Activated naive CD4-positive, alpha-beta T cell treated with Interleukin-2 at 50 U/mL for 16 hours (primary cell): ENCODE data around the gene ESAM.

Source experiments
- DNase-seq: peaks from one replicate; pipeline ENCODE4 v3.0.0-alpha.2; 2020

ESAM gene

DNA sequence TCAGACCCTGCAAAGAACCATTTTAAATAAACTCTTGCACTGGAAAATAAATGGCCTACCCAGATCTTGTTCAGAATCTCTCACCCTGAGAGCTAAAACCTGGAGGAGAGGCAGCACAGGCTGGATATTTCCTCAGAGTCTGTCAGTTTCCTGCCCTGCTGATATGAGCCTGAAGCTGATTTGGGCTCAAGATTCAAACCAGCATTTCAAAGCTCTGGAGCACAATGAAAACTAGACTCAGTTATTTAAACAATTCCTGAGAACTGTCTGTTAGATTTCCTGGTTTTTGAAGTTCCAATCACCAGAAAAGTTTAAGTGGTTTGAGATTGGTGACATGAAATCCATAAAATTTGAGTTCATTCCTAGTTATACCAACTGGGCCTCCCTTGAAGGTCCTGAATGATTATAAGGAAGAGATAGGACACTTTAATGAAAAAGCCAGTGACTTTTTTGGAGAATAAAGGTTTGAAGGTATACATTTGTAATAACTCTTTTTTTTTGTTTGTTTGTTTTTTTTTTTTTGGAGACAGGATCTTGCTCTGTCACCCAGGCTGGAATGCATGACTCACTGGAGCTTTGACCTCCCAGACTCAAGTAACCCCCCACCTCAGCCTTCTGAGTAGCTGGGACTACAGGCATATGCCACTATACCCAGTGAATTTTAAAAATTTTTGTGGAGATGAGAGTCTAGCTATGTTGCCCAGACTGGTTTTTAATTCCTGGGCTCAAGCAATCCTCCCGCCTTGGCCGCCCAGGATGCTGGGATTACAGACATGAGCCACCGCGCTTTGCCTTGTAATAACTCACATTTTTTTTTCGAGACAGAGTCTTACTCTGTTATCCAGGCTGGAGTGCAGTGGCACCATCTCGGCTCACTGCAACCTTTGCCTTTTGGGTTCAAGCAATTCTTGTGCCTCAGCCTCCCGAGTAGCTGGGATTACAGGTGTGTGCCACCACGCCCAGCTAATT is 8.0 kb upstream of the ESAM start:
- DNase-seq = no peak

DNA sequence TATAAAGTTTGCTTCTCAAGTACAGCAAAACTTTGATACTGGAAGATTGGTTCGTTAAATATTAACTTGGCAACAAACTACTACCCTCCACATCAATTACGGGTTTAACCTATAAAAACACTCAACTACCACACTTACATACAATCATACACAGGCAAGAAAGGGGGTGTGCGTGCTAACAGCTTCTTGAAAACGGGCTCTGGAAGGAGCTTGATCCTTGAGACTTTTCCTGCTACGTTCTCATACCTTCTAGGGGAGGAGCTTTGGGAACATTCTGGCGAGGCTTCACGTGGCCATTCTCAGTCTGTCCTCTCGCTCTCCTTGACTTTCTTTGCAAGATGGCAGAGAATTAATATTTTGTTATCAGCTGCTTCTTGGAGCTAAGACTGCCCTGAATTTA is 6.8 kb upstream of the ESAM start:
- DNase-seq = no peak

DNA sequence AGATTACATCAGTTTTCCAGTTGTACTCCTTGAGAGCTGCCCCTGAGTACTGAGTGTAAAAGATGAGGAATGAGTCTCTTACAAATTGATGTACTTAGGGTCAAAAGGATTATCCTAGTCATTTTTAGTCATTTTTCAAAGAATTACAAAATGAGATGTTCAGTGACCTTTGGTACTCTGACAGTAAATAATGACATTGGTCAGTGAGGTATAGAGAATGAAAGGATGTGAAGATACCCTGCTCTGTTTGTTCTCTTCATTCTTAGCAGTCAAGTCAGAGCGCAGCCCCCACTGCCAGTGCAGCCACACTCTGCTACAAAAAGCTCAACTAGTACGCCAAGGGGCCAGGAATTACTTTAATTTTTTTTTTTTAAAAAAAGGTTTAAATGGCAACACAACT is 4.1 kb upstream of the ESAM start:
- no peak for DNase-seq

DNA sequence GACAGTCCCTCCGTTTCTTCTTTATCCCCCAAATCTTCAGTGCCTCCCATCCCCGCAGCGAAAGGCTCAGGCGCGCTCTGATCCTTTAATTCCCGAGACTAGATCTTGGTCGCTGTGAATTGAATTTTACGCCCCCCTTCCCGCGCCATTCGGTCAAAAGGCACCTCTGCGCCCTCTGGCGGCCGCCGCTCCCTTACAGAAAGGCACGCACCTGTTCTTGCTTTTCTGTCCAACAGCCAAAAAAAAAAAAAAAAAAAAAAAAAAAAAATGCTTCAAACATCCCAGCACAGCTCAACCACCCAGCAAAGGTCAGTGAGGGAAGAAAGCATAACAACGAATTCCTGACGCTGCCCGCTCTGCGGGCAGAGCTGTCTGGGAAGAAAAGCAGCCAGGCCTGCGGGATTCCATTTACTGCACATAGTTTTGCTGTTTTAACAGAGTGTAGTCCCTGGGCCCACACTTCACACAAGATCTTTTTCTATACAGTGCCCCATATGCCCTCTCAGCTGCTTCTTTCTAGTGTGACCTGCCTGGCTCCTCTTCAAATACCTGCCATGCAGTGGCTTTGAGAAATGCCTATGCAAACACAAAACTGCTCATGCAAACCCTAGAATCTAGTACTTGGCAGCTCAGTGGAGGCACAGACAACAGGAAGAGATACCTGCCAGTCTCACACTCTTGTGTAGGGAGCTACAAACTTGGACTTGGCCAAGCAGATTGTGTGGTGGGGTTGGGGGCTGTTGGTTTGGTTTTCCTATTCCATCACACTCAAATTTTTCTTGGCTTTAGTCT is 1.3 kb upstream of the ESAM start:
- peak; percentile 87 for DNase-seq

DNA sequence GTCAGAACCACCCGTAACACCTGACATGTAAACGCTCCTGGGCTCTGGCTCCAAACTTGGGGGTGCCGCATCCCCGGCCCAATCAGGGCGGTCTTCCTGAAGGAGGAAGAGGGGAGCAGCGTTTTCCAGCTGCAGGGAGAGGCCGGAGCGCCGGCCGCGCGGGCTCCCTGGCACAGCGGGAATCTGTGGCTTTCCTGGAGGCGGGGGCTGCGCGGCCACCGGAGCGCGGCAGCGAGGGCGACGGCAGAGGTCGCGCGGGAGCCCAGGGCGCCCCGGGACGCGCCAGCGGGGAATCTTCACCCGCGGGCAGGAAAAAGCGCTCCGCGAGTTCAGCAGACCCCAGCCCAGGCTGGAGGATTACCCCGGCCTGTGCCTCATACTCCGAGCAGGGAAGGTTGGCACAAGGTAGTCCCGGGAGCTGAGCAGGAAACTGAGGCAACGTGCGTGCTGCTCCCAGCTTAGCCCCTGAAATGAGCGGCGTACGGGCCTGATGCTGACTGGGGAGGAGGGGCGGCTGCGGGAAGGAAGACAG is 600 bp upstream of the ESAM start:
- peak; percentile 14 for DNase-seq

DNA sequence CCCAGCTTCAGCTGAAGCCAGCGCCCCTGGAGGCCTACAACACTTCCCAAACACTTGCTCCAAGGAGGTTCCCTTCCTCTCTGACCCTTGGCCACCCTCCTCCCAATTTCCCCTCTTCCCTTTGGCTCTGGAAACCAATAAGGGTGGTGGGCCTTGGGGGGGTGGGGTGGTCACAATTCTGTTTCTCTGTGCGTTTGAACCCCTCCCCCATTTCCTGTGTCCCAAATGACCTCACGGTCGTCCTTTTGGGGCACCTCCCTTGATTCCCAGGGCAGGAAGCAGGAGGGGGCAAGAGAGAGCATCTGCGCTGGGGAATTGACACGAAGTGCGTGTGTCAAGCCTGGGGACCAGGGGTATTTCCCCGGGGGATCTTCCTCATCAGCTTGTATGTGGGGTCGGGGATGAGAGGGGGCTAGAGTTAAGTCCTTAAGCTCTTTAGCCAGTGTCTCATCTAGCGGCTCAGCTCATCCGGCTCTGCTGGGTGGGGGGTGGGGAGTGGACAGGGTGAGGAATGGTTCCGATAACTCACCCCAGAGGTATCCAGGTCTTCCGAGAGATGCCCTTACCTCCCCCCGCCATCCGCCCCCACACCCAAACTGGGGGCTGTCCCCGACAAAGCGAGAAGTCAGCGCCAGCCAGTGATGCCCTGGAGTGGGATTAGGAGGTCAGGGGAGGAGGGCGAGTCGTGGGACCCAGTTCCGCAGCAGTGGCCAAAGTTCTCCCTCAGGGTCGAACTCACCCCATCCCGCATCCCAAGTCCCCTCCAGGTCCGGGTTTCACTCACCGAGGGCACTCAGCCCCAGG is 587 bp downstream of the ESAM start:
- peak; percentile 23 for DNase-seq

DNA sequence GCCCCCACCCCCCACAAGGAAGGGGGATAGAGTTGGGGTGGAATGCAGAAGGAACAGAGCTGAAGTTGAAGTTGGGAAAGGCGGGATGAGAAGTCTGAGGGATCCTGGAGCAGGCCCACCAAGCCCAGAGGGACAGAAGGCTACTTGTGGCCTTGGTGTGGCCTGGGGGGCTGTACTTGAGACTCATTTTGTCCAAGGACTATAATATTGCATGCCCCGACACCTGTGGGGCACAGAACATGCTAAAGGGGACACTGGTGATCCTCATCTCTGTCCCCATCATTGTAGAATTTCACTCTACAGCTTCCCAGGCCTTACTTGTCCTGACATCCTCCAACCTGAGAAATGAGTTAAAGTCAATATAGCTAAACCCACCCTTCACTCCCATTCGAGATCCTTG is 1.3 kb downstream of the ESAM start:
- no peak for DNase-seq

DNA sequence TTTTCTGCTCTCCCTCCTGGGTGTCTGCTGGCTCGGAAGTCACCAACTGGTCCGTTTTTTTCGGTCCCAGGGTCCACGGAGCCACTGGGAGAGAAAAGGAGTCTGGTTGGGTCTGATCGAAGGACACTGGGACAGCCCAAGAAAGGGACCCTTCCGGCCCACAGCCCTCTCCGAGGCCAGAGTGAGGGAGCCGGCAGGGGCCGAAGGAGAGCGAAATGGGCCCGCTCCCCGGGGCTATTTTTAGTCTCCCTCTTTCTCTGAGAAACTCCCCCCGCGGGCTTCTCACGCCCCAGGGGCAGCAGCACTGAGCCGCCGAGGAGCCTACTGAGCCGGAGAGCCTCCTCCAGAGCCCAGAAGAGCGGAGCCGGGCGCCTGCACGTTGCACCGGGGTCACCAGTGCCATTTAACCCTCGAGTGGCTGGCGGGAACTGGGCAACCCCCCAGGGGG is 1.9 kb downstream of the ESAM start:
- no peak for DNase-seq

DNA sequence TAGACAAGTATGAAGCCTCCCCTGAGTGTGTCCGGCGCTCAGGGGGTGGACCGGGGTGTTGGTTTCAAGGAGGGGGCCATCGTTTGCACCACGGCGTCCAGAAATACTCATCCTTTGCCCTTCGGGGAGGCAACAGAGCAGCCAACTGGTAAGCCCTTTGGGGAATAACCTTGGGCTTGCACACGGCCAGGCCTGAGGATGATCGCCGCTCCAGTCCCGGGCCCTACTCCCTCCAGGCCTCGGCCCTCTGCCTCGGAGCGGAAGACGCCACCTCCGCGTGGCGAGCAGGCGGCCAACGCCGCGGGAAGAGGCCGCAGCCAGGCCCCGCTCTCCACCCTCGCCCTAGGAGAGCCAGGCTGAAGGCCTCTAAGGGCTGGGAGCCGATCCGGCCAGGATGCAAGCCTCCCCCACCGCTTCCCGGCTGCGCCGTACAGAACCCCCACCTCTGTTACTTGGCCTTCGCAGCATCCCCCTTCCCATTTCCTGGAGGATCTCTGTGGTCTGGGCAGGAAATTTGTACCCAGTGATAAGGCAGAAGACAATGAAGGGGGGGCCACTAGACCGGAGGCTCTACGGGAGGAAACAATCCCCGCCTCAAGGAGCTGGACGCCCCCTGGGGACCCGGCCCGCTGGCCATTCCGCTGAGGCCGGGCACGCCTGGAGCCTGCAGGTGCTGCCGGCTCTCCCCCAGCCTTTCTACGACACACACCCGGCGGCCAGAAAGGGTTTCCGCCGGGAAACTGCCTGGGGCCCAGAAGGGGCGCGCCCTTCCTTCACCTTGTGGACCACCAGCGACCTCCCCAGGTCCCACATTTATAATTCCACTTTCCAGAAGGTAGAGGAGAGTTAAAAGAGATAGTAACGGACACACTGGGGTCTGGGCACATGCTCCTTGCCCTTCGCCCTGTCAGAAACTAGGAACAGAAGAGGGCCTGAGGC is 2.6 kb downstream of the ESAM start:
- DNase-seq = no peak

DNA sequence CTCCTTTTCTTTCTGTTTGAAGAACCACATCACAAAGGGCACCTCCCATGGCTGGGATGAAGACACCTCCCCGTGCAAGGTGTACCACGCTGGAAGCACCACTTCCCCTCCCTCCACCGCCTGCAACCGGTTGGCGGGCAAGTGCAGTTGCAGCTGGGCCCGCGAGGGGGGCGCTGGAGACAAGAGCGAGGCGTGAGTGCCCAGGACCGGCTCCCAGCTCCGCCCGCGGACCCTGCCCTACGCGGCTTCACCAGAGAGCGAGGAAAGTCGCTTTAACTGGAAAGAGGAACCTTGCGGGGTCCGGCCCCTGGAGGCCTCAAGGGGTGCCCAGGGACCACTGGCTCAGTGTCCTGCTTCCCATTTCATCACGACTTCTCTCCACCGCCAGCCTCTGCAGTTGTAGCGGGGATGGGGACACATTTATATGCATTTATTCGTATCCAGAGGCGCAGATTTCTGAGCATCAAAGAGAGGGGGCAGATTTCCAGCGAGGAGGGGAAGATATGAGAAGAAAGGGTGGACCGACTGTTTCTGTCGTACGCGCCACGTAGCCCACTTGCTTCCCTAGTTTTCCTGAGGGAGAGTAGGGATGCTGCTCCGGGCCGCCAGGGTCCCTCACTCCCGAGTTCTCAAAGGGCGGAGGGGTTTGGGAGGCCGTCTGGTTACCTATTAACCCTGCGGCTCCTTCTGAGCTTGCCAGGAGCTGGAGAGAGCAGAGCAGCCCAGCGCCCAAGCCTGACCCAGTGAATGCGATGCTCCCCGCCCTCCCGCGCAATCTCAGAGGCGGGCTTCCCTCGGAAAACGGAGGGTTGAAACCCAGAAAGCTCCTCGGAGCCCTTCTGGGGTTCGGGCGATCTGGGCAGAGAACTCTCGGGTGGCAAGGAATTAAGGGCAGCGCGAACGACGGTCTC is 3.5 kb downstream of the ESAM start:
- peak; percentile 72 for DNase-seq

DNA sequence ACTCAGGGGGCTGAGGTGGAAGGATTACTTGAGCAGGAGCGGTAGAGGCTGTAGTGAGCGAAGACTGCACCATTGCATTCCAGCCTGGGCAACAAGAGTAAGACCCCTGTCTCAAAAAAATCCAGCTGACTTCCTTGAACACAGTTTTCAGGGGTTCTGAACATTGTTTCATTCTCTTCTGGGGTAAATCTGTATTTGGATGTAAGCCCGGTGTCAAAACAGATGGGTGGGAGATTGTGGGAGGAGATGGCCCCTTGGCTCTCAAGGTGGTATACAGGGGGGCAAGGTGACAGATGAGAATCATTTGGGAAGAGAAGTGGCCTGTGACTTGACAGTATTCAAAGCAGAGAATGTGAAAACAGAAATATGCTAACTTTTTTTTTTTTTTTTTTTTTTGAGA is 4.8 kb downstream of the ESAM start:
- DNase-seq = no peak

DNA sequence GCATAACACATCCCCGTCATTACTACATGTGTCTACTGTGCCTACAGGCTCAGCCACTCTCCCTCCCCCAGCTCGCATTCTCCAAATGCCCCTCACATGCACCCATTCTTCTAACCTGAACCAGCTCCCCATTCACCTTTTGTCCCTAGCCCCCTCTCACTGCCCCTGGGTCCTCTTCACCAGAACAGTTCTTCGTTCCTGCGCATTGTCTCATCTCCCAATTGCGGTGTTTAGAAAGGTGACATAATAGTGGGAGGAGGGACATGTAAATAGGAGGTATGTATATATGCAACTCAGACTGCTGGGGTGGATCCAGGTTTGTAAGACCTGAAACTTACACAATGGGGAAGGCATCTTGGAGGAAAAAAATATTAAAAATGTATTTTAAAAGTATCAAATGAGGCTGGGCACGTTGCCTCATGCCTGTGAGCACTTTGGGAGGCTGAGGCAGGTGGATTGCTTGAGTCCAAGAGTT is 5.3 kb downstream of the ESAM start:
- DNase-seq = no peak

DNA sequence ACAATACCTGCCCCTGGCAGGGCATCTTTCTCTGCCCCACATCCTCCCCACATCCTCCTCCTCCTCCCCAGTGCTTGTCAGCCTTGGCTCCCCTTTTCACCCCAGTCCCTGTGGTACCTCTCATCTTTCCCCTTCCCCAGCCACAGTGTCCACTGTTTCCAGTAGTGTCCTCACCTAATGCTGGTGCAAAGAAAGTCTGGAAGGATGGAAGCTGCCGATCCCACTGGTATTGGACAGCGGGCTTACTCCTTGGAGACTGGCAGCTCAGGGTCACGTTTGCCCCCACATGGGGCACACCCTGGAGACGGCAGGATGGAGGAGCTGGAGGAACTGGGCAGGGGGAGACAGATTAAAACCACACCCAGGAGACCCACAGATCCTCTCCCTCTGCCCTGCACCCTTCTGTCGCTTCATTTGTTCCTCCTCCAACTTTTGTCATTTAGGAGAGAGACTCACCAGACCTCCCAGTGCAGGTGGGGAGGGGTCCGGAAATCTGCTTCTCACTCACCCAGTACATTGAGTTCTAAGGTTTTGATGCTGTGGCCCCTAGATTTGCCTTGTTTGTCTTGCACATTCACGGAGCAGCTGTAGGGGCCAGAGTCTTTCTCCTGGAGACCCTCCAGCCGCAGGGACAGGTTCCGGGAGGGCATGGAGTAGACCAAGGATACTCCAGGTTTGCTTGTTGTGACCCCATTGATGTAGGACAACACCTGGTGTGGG is 5.9 kb downstream of the ESAM start:
- no peak for DNase-seq

DNA sequence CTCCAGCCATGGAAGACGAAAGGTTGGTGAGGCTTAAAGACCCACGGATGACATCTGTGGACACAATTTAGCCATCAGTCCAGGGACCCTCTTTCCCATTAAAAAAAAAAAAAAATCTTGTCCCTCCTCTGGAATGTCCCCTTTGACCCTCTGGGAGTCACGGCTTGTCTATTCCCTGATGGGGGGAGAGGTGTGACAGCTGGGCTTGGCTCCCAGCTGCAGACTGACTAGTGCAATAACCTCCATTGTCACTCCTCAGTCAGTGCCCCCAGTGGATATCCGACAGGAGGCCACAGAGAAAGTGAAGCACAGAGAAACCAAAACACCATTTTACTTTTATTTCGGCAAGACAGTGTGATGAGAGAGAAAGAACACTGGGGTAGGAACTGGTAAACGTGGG is 7.4 kb downstream of the ESAM start:
- DNase-seq = no peak

DNA sequence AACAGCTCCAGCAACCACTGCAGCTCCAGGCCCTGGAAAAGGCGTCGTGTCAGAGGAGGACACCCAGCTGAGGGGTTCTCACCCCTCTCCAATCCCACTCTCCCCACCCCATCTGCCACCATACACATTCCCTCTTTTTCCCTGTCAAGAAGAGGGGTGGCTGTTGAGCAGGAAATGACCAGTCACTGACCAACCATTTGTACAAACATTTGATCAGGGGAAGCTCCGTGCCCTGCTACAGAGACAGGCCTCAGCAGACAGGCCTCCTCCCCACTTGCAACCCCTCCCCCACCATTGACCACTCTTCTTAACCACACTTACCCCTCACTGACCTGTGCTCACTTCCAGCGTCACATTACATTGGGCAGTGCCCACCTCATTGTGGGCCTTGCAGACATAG is 7.8 kb downstream of the ESAM start:
- DNase-seq = no peak

DNA sequence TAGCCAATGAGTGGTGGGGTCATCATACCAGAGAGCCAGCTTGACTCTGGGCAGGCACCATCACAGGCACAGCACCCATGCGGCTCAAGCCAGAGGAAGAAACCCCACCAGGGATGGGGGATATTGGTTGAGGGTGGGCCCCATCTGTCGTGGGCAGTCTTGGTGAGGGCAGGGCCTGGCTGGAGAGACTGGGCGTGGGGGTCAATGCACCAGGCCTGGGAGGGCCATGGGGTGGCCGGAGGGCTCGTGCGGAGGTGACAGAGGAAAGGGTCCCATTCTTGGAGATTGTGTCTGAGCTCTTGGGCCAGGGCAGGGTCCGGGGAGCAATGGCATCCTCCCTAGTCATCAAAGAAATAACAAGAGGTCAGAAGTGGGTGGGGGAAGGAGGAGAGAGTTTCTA is 8.5 kb downstream of the ESAM start:
- DNase-seq = no peak

DNA sequence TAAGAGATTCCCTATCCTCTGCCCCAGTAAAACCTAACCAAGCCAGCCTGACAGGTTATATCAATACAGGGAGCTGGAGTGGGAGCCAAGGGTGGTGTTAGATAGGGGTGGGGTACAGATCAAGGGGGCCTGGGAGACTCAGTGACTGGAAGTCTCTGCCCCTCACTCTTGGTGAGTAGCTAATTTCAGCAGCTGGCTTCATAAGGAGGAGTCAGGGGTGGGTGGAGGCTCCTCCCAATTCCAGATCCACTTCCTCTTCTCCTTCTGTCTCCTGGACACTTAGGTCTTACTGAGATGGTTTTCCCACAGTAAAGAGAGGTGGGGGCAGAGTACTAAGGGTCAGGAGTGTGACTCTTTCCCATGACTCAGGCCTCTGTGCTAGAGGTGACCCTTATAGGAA is 8.9 kb downstream of the ESAM start:
- no peak for DNase-seq

DNA sequence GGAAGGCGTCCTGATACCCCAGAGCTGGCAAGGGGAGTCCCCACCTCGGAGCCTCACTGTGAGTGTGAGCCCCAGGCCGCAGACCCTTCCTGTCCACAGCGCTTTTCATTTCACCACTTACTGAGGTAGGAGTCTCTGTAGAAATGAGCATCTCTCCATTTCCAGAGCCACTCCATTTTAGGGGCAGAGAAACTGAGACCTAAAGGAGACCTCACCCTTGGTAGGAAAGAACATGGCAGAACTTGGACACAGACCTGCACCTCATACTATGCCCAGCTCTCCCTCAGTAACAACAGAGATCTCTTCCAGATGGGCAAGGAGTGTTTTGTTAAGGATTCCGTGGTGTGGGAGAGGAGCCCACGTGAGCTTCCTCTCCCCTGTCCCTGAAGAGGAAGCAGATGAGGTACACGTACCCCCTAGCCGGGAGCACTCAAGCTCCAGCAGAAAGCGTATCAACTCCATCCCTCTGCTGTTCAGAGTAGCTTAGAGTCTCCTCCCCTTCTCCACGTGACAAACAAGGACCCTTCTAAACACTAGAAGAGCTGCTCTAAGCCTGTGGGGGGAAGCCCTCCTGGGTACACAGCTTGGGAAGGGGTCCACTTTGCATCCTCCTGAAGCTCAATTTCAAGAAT is 9.5 kb downstream of the ESAM start:
- DNase-seq = no peak

DNA sequence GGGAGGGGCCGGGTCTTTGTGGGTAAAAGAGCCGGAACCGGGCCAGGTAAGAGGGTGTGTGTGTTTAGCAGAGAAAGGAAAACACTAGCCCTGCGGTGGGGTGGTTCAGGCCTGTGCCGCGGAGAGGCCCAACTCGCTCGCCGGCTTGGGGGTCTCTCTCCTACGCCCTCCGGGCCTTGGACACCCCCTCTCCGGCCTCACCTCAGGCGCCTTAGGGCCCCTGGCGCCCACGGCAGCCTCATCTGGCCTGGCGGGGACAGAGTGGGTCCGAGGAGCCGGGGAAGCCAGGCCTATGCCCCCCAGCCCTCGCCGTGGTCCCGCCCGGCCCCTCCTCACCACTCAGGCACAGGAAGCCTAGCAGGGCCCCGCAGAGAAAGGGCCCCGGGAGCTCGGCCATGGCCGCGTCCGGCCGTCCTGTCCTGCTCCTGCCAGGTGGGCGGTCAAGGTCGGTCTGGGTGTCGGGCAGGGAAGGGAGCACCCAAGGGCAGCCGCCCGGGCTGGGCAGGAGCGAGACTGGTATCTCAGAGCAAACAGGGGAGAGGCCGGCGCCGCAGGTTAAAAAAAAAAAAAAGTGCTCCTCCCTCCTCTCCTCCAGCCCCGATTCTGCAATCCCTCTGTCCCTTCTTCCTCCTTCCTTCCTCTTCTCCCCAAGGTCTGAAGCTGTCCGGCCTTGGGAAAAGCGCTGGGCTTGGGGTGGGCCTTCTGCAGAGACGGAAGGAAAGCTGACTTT is 10.2 kb downstream of the ESAM start, which contains the start of gene VSIG2:
TSS of gene VSIG2 (minus strand) at position 515 of the 730 bp plus-strand sequence. CDS start at position 397, 118 bp downstream.
- DNase-seq = no peak
